HG03575 (cell line): ENCODE measurements around the gene XDH.

Source experiments
- ATAC-seq: cut with Tn5 transposase; IDR thresholded peaks from one replicate; pipeline ENCODE4 v1.9.1; 2021; ENCODE audit not compliant: unreplicated experiment, insufficient number of reproducible peaks, low FRiP score; ENCODE audit errors: extremely low read depth

Gene XDH

DNA sequence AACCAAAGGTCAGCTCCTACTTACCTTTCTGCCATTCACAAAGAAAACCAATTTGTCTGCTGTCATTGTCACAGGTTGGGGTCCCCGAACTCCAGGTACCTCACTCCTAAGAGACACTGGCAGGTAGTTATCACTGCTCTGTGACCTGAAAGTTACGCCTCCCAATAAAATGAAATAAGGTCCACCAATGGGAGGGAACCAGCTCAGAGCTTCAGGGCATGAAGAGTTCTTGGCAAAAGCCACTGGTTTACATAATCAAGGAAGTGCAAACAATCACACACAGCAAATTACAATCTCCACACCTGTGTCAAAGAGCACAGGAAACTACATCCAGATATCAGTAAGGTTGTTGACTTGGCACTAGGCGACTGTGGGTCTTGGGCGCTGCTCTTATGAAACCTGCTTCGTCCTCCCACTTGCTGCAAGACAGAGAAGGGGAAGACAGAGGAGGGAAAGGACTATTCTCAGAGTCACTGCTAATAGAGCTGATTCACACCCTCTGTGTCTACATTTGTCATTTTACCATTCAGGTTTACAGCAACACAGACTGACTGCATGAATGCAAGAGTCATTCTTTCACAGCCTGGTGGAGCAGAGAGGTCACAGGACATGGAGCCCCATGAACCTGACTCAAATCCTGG lies at the start of gene XDH:
Gene XDH, minus strand, starts transcription at position 142 of the 641 bp plus-strand sequence. Its CDS starts 76 bp downstream, at position 66.
- ATAC-seq, result no peak

DNA sequence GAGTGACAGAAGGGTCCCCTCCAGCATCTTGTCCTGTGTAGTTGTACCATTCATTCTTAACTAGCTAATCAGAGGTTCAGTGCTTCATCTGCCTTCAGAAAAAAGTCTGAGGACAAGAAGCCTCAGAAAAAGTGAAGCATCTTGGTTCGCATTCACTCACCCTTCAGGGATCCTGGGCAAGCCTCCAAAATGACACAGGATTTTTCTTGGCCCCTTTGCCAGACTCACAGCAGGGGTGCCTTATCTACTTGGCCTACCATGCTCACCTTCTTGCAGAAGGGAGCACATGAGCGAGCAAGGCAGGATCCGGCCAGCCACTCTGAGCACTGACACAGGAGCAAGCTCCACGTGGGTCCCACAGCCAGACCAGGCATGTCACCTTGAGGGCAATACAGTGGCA lies 43.1 kb upstream of the XDH start:
- ATAC-seq, result no peak

DNA sequence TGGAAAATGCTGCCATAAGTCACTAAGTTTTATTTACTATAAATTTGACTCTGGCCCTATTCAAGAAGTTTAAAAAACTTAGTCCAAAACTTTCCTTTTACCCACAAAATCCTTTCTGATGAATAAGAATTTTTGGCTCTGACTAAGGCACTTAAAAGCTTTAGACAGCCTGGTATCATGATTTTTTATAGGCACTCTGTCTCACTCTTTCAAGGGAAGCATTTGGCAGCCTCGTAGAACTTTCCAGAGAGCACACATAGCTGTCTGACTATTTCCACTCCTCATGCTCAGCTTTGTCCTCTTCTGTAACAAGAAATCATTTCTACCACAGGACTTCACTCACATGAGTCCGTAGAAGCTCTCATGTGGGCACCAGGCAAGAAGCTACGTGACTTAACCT lies 32.3 kb upstream of the XDH start:
- no peak for ATAC-seq

DNA sequence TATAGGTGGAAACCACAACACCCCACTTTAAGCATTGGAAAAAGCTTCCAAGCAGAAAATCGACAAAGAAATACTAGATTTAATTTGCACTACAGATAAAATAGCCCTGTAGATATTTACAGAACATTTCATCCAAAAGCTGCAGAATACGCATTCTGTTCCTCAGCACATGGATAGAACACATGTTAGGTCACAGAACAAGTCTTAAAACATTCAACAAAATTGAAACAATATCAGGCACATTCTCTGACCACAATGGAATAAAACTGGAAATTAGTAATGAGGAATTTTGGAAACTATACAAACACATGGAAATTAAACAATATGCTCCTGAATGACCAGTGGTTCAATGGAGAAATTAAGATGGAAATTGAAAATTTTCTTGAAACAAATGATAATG lies 27.8 kb upstream of the XDH start:
- ATAC-seq, result no peak

DNA sequence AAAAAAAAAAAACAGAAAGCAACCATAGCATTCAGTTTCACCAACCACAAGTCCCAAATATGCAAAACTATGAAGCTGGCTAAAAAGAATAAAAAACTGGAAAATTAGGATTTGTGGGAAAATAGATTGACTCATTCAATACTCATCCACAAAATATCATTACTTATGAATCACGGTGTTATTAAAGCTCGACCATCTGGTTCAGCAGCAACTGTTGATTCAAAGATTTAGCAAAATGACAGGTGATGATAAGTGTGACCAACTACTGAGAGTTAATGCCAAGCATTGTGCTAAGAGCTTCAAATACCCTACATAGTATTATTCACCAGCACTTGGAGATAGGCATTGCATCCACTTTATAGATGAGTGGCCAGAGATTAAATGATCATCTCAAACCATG lies 26.2 kb upstream of the XDH start:
- no peak for ATAC-seq

DNA sequence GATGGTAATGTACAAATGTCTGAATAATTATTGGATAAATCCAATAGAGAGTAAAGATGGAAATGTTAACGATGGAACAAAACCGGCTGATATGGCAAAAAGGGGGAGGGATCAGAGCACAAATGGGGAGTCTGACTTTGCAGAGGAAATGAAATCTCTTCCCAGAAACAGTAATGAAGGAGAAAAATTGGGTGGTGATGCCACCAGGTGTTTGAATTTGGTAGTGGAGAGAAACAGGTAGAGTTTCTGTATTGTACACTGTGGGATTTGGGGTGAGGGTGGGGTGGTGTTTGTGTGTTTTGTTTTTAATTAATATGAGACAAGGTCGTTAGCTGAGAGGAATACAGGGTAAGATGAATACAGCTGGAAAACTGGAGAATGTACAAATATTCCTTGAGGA lies 20.4 kb upstream of the XDH start:
- ATAC-seq, result no peak

DNA sequence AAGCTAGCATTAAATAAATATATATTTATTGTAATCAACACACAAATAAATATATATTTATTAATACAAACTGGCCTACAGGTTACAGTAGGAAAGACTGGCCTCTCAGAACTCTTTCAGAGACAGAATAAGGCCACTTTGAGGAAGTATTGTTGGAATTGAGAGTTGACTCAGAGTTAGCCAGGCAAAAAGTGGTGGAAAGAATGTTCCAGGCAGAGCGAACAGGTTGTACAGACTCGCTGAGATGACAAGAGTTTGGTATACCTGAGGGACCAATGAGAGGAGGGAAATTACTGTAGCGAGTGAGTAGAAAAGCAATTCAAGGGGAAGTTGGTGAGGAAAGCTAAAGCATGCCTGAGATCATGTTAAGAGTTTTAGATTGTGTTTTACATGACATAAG lies 19.0 kb upstream of the XDH start:
- ATAC-seq, result no peak

DNA sequence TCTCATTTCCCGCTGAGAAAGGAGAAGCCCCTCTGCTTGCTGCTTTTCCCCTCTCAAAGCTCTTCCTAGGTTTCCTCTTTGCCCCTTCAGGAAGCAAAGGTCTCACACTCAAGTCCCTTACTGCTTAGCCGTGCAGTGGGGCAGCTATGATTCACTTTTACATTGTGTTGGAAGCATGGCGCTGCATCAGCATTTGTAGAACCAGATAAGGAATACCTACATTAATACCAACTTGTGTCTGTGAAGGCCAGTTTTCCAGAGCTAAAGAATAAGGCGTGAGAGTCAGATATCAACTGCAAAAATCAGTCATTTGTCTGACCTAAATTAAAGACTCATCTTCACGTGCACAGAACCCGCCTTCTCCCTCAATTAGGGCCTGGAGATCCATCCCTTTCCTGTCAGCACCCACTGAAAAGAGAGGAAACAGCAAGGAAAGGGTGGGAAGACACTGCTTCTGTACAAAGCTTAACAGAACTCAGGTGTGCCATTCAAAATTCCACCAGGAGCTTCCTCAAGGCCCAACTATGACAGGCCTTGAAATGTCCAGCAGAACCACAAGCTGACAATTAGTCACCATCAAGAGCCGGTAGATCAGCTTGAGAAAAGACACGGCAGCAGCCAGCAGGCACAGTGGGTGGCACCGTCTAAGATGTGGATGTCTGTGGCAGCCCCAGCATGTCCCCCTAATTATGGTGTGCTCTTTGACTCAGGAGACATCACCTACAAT lies 16.1 kb upstream of the XDH start:
- no peak for ATAC-seq

DNA sequence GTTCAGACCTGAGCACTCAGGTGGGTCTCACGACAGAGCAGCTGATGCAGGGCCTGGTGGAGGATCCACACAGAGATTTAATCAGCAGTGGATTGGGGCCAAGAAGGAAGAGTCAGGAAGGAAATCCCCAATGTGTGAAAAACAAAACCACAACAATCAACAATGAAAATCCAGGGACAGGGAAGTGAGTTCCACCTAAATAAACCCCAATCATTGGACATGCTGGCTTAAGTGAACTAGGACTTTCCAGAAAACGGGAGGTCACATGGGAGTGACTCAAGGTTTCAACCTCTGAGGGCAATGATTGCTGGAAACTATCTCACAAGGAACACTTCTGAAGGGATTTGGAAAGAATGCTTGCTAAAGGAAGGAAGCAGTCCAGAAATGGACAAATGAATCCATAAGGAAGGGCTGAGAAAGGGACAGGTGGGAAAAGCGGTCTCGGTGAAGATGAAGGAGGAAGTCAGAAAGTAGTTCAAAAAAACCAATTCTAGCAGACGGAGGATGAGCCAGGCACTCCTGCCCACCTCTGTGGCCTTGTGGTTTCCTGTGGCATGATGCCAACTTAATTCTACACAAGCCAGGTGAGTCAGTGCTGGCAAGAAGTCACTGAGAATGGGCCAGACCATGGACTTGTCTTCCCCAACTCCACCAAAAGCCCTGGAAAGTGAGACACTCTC lies 15.4 kb upstream of the XDH start:
- ATAC-seq, result no peak

DNA sequence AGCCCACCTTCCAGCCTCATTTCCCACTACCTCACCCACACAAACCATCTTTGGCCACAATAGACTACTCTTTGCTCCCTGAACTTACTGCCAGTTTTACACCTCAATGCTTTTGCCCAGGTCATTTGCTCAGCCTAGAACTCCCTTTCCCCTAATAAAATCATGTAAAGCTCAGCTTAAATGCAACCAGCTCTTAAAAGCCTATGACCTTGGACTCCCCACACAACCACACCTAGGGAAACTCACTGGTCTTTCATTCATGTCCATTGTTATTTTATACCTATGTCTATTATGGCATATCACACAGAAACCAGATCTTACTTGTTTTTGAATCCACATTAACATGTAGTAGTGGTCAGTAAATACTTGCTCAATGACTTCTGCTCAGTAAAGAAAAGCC lies 14.5 kb upstream of the XDH start:
- no peak for ATAC-seq

DNA sequence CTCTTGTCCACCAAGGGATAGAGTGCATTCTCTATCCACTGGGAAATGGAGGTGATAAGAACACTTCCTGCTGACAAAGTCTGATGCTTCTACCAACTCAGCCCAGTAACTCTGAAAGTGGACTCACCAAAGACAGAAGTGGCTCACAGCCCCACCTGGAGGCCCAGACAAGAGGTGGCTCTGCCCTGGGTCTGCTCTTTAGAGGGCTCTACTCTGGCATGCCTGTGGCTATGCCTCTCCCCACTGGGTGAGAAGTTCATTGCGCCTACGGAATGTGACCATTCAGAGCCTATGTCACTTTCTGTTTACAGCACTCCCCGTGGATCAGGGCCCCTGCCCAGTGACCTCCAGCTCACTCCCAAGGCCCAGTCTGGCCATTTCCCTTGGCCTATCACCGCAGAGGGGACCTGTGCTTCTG lies 13.5 kb upstream of the XDH start:
- ATAC-seq, result no peak

DNA sequence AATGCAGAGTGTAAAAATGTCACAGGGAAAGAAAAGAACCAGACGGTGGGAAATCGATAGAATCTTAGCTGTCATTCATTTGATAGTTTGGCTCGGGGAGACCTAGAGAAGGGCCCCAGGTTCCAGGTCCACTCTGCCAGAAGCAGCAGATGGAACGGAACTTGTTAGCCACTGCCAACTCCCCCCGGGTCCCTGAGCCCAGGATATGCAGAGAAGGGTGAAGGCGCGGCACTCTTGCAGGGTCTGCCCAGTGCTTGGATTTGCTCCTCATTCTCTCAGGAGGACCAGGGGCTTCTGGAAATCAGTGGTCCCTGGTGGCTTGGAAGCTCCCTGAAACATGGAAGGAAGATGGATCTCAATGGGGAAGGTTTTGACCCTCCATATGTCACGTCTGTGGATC lies 11.6 kb upstream of the XDH start:
- ATAC-seq, result no peak

DNA sequence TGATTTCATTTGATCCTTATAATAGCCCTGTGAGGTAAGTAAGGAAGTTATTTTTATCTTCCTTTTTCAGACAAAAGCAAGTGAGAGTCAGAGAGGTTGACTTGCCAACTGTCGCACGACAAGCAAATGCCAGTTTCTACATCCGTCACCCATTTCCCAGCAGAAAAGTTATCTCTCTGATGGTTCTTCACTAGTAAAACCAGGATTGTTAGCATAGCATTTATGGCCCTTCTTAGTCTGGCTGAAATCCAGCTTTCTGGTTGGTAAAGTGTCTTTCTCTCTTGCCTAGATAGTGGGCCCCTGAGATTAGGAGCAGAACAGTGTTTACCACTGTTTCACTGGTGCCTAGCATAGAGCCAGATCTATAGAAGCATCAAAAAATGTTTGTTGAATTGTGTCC lies 7.1 kb upstream of the XDH start:
- no peak for ATAC-seq

DNA sequence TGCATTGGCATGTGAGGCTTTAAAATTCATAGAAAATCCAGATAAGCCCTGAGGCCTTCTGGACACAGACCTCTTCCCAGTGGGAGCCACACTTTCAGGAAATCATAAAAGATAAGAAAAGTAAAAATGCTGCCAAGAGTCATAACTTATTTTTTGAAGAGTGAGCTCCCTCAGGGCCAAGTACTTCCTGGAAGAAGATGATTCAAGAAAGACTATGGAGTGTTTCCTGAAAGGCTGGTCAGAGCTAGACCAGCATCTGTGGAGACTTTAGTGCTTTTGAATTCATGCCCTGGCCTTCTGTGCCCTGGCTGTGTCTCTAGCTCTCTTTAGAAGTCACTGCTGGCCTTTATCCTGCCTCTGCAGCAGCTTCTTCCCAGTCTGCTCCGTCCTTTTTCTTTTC lies 6.4 kb upstream of the XDH start:
- no peak for ATAC-seq

DNA sequence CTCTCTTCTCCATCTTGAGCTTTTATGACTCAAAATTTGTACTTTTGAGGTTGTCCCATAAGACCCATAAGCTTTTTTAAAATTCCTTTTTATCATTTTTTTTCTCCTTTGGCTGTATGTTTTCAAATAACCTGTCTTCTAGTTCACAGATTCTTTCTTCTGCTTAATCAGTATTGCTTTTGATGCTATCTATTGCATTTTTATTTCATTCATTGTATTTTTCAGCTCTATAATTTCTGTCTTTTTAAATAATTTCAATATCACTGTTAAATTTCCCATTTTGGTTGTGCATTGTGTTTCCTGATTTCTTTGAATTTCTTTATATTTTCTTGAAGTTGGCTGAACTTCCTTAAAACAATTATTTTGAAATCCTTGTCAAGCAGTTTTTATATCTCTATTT lies 4.8 kb upstream of the XDH start:
- no peak for ATAC-seq

DNA sequence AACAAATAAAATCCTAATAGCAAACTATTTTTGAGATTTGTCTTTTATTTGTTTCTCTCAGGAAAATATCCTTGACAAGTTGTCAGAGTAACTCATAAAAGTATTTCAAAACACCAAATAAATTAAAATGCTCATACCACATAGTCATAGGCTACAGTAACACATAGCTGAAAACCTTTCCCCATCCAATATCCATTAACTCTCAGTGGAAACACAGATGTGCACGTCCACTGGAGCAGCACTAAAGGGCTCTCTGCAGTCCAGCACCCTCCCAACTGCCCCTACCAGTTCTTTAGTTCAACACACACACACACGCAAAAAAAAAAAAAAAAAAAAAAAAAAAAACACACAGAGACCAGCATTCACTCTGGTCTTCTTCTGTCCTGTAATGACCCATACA lies 879 bp upstream of the XDH start:
- ATAC-seq, result no peak

DNA sequence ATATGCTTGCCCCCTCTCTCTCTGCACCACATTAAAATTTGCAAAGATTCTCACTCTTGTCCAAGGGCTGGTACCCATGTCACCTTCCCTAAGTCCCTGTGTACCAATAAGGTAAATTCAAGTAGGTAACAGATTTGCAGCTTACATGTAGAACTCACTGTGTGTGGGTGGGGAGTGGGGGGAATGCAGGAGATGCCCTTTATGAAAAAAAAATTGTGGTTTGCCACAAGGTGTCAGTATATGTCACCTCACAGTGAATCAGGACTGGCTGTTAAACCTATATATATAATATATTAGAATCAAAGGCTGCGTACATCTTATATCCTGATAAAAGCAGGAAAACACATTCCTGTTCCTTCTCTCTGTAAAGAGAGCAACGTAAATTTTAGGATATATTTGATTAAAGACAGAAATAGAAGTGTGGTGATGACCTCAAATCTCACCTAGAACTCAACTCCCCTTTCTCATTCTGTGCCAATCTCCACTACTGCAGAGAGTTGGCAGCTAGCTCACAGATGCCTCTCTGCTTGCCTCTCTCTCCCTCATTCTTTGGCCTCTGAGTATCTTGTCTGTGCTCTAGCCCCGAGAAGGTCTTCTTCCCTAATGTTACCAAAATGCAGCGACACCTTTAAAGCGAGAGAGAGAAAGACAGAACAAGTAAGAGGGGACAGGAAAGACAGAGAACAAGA lies 536 bp downstream of the XDH start:
- ATAC-seq, result no peak

DNA sequence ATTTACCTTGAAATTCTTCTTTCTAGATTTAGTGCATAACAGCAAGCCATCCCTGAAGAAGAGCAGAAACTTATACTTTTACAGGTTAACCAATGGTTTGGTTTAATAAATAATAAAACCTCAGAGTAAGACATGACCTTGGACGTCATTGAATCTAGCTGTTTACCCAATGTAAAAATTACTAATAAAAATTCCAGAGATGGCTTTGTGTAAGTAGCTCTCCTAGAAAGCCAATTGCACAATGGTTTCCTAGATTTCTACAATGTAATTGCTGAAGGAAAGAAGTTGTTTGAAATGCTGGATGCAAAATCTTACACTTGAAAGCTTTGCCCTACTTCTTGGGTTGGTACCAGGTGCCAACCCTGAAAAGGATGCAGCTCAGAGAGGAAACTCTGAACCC lies 1.5 kb downstream of the XDH start:
- ATAC-seq, result no peak

DNA sequence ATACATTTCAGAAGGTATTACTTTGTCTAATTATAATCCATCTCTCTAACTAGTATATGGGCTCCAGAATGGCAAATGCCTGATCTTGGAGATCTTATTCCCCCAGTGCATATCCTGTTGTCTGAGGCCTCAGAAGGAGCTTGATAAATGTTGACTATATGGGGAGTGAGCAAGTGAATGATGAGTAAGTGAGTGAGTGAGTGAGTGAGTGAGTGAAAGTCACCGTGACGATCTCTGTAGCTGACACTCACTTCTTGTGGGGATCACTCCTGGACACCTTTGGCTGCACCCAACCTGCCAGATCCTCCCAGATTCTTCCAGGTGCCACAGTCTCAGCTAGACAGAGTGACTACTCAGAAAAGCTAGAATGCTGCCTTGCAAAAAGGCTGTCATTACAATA lies 2.8 kb downstream of the XDH start:
- no peak for ATAC-seq
